OCI-LY3 (cell line): ENCODE data around the gene ABCC5.

Experiments
- H2AFZ ChIP-seq: fragments of 200-600, 300-600 bp; shearing (Covaris generic); 2 replicates; pipeline ENCODE4 v1.6.0; 2014; ENCODE audit warnings: antibody characterized with exemption, low read depth, low read length
- H3K27ac ChIP-seq: fragments of 200-600, 300-600 bp; sonication (generic); 2 replicates; pipeline ENCODE4 v1.5.1; 2014; ENCODE audit warnings: mild to moderate bottlenecking, low read length, moderate library complexity, mixed read lengths
- H3K27me3 ChIP-seq: fragments of 200-600, 300-600 bp; sonication (generic); 2 replicates; pipeline ENCODE4 v1.6.1; 2014; ENCODE audit warnings: low read depth, low read length, mixed read lengths
- H3K36me3 ChIP-seq: fragments of 200-600, 300-600 bp; sonication (generic); replicated peaks from 2 replicates; pipeline ENCODE3; 2014; ENCODE audit warnings: low read depth, low read length, mixed read lengths
- H3K4me1 ChIP-seq: fragments of 300-600, 200-600 bp; sonication (generic); 2 replicates; pipeline ENCODE4 v1.6.1; 2014; ENCODE audit warnings: low read length, mixed read lengths
- H3K4me2 ChIP-seq: fragments of 200-600, 300-600 bp; sonication (generic); 2 replicates; pipeline ENCODE4 v1.6.1; 2014; ENCODE audit warnings: low read length, mixed read lengths
- H3K4me3 ChIP-seq: fragments of 300-600, 200-600 bp; sonication (generic); 2 replicates; pipeline ENCODE4 v1.5.1; 2014; ENCODE audit warnings: antibody characterized with exemption, mild to moderate bottlenecking, low read length, moderate library complexity
- H3K79me2 ChIP-seq: fragments of 300-600, 200-600 bp; shearing (Covaris generic); 2 replicates; pipeline ENCODE4 v1.6.1; 2014; ENCODE audit warnings: mild to moderate bottlenecking, low read length, mixed read lengths
- H3K9ac ChIP-seq: fragments of 300-600, 200-600 bp; shearing (Covaris generic); 2 replicates; pipeline ENCODE4 v1.6.0; 2014; ENCODE audit warnings: mild to moderate bottlenecking, low read length, moderate library complexity
- H3K9me3 ChIP-seq: fragments of 200-600, 300-600 bp; shearing (Covaris generic); 2 replicates; pipeline ENCODE4 v1.6.1; 2014; ENCODE audit warnings: low read length, mixed read lengths; ENCODE audit not compliant: insufficient read depth
- H4K20me1 ChIP-seq: fragments of 200-600, 300-600 bp; sonication (generic); 2 replicates; pipeline ENCODE4 v1.6.1; 2016; ENCODE audit warnings: low read length, mixed read lengths; ENCODE audit not compliant: insufficient read depth
- EZH2phosphoT487 ChIP-seq: fragments of 200-600 bp; shearing (Covaris generic); IDR thresholded peaks from 2 replicates; pipeline ENCODE4 v1.6.1; 2018; ENCODE audit warnings: antibody characterized with exemption, mixed run types, low read depth
- TF ChIP-seq, protein P1 (sequence below): fragments of 200-600, 300-600 bp; sonication (generic); IDR thresholded peaks from 2 replicates; pipeline ENCODE4 v1.5.1; 2014; ENCODE audit warnings: antibody characterized with exemption, low read length, low read depth

The ABCC5 gene

DNA sequence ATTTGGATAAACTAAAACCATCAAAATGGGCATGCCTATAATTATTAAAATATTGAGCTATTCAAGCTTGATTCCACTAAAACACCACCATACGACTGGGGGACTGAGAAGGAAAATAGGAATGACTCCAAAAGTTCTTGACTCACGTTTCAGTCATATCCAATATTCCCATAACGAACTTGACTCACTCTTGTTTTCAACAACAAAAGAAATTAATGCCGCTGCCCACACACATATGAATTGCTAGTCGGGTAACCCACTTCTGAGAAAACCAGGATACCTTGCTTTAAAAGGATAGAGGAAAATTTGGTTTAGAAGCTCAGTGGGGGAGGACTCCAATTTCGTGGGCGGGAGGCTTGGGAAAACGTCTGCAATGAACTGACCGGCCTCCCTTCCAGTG, 40.3 kb upstream of the ABCC5 start:
- no peak overlapping the region for H3K9ac ChIP-seq
- no peaks in the 10 kb centered on the region for H3K36me3 ChIP-seq
- H3K4me3 ChIP-seq, result no peak overlapping the region
- H3K27me3 ChIP-seq, result no peaks in the 10 kb centered on the region
- H3K9me3 ChIP-seq, result no peaks in the 10 kb centered on the region
- TF ChIP-seq, protein P1, sequence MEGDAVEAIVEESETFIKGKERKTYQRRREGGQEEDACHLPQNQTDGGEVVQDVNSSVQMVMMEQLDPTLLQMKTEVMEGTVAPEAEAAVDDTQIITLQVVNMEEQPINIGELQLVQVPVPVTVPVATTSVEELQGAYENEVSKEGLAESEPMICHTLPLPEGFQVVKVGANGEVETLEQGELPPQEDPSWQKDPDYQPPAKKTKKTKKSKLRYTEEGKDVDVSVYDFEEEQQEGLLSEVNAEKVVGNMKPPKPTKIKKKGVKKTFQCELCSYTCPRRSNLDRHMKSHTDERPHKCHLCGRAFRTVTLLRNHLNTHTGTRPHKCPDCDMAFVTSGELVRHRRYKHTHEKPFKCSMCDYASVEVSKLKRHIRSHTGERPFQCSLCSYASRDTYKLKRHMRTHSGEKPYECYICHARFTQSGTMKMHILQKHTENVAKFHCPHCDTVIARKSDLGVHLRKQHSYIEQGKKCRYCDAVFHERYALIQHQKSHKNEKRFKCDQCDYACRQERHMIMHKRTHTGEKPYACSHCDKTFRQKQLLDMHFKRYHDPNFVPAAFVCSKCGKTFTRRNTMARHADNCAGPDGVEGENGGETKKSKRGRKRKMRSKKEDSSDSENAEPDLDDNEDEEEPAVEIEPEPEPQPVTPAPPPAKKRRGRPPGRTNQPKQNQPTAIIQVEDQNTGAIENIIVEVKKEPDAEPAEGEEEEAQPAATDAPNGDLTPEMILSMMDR, result no peak
- no peak for TF ChIP-seq EZH2phosphoT487
- H3K79me2 ChIP-seq, result no peaks in the 10 kb centered on the region
- no peaks in the 10 kb centered on the region for H4K20me1 ChIP-seq
- no peak overlapping the region for H3K27ac ChIP-seq
- H3K4me1 ChIP-seq, result no peaks in the 10 kb centered on the region
- H3K4me2 ChIP-seq, result no peak overlapping the region
- H2AFZ ChIP-seq, result no peak overlapping the region

DNA sequence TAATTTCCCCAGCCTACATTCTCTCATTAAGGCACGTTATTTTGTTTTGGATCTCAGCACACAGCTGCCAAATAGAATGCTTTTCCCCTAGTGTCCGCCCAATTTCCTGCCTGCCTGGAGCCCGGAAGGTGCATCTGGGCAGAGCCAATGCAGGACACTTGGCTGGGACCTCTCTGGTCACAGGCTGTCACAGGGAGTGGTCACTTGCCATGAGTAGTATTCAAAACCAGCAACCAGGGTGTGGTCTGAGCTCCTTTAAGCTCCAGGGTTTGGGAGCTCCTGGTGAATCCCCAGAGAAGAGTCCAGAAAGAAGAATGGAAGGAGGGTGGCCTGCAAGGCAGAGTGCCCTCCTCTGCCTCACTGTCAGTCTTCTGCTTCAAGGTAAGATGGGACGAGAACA, 35.1 kb upstream of the ABCC5 start, which contains the start of gene HTR3C:
HTR3C (plus strand) TSS at position 281 of the 400 bp plus-strand sequence; CDS start at position 315, 34 bp downstream.
- Histone ChIP-seq H3K4me1 (no peaks in the 10 kb centered on the region), H3K4me3 (no peak within 1 kb of the TSS), H3K36me3 (no peaks in the 10 kb centered on the region), H2AFZ (no peak within 1 kb of the TSS), H3K4me2 (no peak within 1 kb of the TSS), H3K27me3 (peaks cover 3% of the 10 kb centered on the region; the same call in 1 of the 2 replicates), H3K27ac (no peak within 1 kb of the TSS), H3K9me3 (no peaks in the 10 kb centered on the region), H3K9ac (no peak within 1 kb of the TSS), H4K20me1 (no peaks in the 10 kb centered on the region), H3K79me2 (no peaks in the 10 kb centered on the region)
- no peak for TF ChIP-seq EZH2phosphoT487
- TF ChIP-seq, protein P1, result no peak

GRCh38 chr3:184050217-184050847, 32.6 kb upstream of the ABCC5 start:
- H3K36me3 ChIP-seq, result no peaks in the 10 kb centered on the region
- H3K4me2 ChIP-seq, result no peak overlapping the region
- H2AFZ ChIP-seq, result no peak overlapping the region
- H4K20me1 ChIP-seq, result no peaks in the 10 kb centered on the region
- no peaks in the 10 kb centered on the region for H3K9me3 ChIP-seq
- H3K27ac ChIP-seq, result no peak overlapping the region
- no peak overlapping the region for H3K9ac ChIP-seq
- no peaks in the 10 kb centered on the region for H3K4me1 ChIP-seq
- peaks cover 3% of the 10 kb centered on the region; the same call in 1 of the 2 replicates for H3K27me3 ChIP-seq
- no peaks in the 10 kb centered on the region for H3K79me2 ChIP-seq
- no peak for TF ChIP-seq EZH2phosphoT487
- TF ChIP-seq, protein P1, result no peak
- H3K4me3 ChIP-seq, result no peak overlapping the region

- no peak overlapping the region for H3K4me3 ChIP-seq
- H3K9ac ChIP-seq, result no peak overlapping the region
- no peaks in the 10 kb centered on the region for H3K4me1 ChIP-seq
- H3K9me3 ChIP-seq, result no peaks in the 10 kb centered on the region
- H3K36me3 ChIP-seq, result no peaks in the 10 kb centered on the region
- H3K27me3 ChIP-seq, result no peaks in the 10 kb centered on the region
- no peaks in the 10 kb centered on the region for H3K79me2 ChIP-seq
- no peak overlapping the region for H3K4me2 ChIP-seq
- no peaks in the 10 kb centered on the region for H4K20me1 ChIP-seq
- TF ChIP-seq EZH2phosphoT487, result no peak
- TF ChIP-seq, protein P1, result no peak
- H3K27ac ChIP-seq, result no peak overlapping the region
- no peak overlapping the region for H2AFZ ChIP-seq
Observed at GRCh38 chr3:184045995-184046394, 28.3 kb upstream of the ABCC5 start.
